ENCODE measurements around the gene AMIGO2. TPM values are rescaled to one million over a fixed set of nuclear protein-coding genes. Genes with fewer than 3 reads are reported as not detected.

AMIGO2 gene
- total RNA-seq, 1 experiment from 2014 or later: 8.6 TPM

DNA sequence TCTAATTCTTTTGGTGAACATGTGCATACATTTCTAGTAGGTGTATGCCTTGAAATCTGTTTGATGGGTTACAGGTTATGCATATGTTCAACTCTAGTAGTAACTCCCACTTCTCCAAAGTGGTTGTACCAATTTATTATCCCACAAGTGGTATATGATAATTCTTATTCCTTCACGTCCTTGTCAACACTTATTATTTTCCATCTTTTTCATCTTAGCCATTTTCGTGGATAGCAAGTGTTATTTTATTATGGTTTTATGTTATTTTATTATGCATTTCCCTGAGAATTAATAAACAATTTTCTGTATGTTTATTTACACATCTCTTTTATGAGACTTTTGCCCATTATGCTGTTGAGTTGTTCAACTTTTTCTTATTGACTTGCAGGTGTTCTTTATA, 11.2 kb upstream of the AMIGO2 start:
- Histone ChIP-seq H3K9ac (ENCODE audit: extremely low read depth, insufficient read length, low read length) (no peak overlapping the region), H2AFZ (ENCODE audit: low read length) (no peak overlapping the region), H4K8ac (replicated peaks; ENCODE audit: insufficient read length, low read depth, low read length) (no peak overlapping the region), H4K20me1 (ENCODE audit: control insufficient read depth, insufficient read depth, insufficient read length) (no peaks in the 10 kb centered on the region), H2BK120ac (ENCODE audit: low read depth, low read length, poor library complexity, severe bottlenecking) (no peak overlapping the region), H3K27ac (ENCODE audit: insufficient read length, low read depth, low read length) (no peak overlapping the region), H3T11ph (ENCODE audit: low read length) (no peak overlapping the region), H4K5ac (ENCODE audit: insufficient read length, low read depth, low read length) (no peak overlapping the region), H2AK5ac (ENCODE audit: insufficient read length, low read length) (no peak overlapping the region), H4K91ac (ENCODE audit: insufficient read length, low read depth, low read length) (no peak overlapping the region), H2BK5ac (ENCODE audit: insufficient read length, low read length) (no peak overlapping the region), H2BK15ac (ENCODE audit: low read depth, low read length) (no peak overlapping the region), H3K14ac (ENCODE audit: insufficient read depth, low read length) (no peak overlapping the region), H2BK12ac (ENCODE audit: insufficient read length, low read depth, low read length) (no peak overlapping the region), H3K23ac (ENCODE audit: insufficient read length, low read depth, low read length) (no peak overlapping the region), H3K56ac (ENCODE audit: insufficient read length, low read depth, low read length) (no peak overlapping the region), H3K79me2 (ENCODE audit: insufficient read depth, low read length) (no peaks in the 10 kb centered on the region), H2BK20ac (ENCODE audit: low read depth, low read length, poor library complexity, severe bottlenecking) (no peak overlapping the region), H3K79me1 (ENCODE audit: insufficient read depth, low read depth, low read length, poor library complexity, severe bottlenecking) (no peaks in the 10 kb centered on the region), H3K18ac (ENCODE audit: insufficient read length, low read depth, low read length) (no peak overlapping the region), H3K27me3 (ENCODE audit: insufficient read depth, low read length) (no peaks in the 10 kb centered on the region), H3K9me3 (ENCODE audit: control insufficient read depth, low read depth, low read length) (no peaks in the 10 kb centered on the region), H3K4me1 (ENCODE audit: insufficient read depth, low read length) (no peaks in the 10 kb centered on the region; the same call in 1 of the 2 replicates), H3K4me2 (ENCODE audit: insufficient read depth, insufficient read length, low read length) (no peak overlapping the region), H3K23me2 (ENCODE audit: insufficient read length, low read depth, low read length, poor library complexity, severe bottlenecking) (no peaks in the 10 kb centered on the region), H3K4ac (ENCODE audit: low read depth, low read length) (no peak overlapping the region)
- H3K4me3 Mint-ChIP-seq: no peak overlapping the region
- DNase-seq: no peak
- no peaks in the 10 kb centered on the region for H3K9me3 Mint-ChIP-seq
- TF ChIP-seq, protein P1, sequence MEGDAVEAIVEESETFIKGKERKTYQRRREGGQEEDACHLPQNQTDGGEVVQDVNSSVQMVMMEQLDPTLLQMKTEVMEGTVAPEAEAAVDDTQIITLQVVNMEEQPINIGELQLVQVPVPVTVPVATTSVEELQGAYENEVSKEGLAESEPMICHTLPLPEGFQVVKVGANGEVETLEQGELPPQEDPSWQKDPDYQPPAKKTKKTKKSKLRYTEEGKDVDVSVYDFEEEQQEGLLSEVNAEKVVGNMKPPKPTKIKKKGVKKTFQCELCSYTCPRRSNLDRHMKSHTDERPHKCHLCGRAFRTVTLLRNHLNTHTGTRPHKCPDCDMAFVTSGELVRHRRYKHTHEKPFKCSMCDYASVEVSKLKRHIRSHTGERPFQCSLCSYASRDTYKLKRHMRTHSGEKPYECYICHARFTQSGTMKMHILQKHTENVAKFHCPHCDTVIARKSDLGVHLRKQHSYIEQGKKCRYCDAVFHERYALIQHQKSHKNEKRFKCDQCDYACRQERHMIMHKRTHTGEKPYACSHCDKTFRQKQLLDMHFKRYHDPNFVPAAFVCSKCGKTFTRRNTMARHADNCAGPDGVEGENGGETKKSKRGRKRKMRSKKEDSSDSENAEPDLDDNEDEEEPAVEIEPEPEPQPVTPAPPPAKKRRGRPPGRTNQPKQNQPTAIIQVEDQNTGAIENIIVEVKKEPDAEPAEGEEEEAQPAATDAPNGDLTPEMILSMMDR (conservative IDR thresholded peaks at IDR 0.05): no peak
- H3K4me1 Mint-ChIP-seq: peaks cover 0 to 17% of the 10 kb centered on the region in 2 experiments; a peak in 2 of 4 replicates
- WGBS (ENCODE audit: extremely low coverage, insufficient read length, low lambda C conversion rate): no CpG with 5 or more reads among the region's 2 CpGs
- no peaks in the 10 kb centered on the region for H3K36me3 Mint-ChIP-seq (ENCODE audit: insufficient read depth in 1 of 3, low read depth in 3 of 3)
- no peaks in the 10 kb centered on the region for H3K27me3 Mint-ChIP-seq (ENCODE audit: low read depth)
- no peak overlapping the region for H3K27ac Mint-ChIP-seq
